OCI-M2 (cell line): ENCODE data around the gene DOCK4.

ENCODE experiments used
- DNase-seq: peaks from one replicate; lab custom pipeline; 2025; ENCODE audit not compliant: unreplicated experiment; lab: John Stamatoyannopoulos, UW

Gene DOCK4

GRCh38 chr7:111835066-111835465 lies 371.1 kb downstream of the DOCK4 start:
- no peak for DNase-seq

GRCh38 chr7:111834367-111834766 lies 371.8 kb downstream of the DOCK4 start:
- no peak for DNase-seq

GRCh38 chr7:111833466-111833865 lies 372.7 kb downstream of the DOCK4 start:
- DNase-seq, result no peak

GRCh38 chr7:111832174-111832573 lies 374.0 kb downstream of the DOCK4 start:
- DNase-seq, result no peak

- DNase-seq, result no peak
Observed at GRCh38 chr7:111829221-111829620, 377.0 kb downstream of the DOCK4 start.

GRCh38 chr7:111827863-111828504 lies 378.2 kb downstream of the DOCK4 start:
- DNase-seq, result no peak

GRCh38 chr7:111825046-111825445 lies 381.2 kb downstream of the DOCK4 start:
- DNase-seq, result no peak

GRCh38 chr7:111823826-111824225 lies 382.4 kb downstream of the DOCK4 start:
- no peak for DNase-seq

- DNase-seq, result no peak
Observed at GRCh38 chr7:111821046-111821445, 385.2 kb downstream of the DOCK4 start.

- no peak for DNase-seq
Observed at GRCh38 chr7:111820621-111821020, 385.6 kb downstream of the DOCK4 start.

GRCh38 chr7:111820121-111820520 lies 386.1 kb downstream of the DOCK4 start:
- no peak for DNase-seq

GRCh38 chr7:111815354-111815753 lies 390.8 kb downstream of the DOCK4 start:
- DNase-seq, result no peak

GRCh38 chr7:111813306-111813705 lies 392.9 kb downstream of the DOCK4 start:
- no peak for DNase-seq

GRCh38 chr7:111806232-111806631 lies 400.0 kb downstream of the DOCK4 start:
- no peak for DNase-seq

GRCh38 chr7:111803015-111803758 lies 403.0 kb downstream of the DOCK4 start:
- DNase-seq, result no peak

- no peak for DNase-seq
Observed at GRCh38 chr7:111802194-111802772, 403.9 kb downstream of the DOCK4 start.

- no peak for DNase-seq
Observed at GRCh38 chr7:111801277-111801676, 404.9 kb downstream of the DOCK4 start.

GRCh38 chr7:111796671-111797070 lies 409.5 kb downstream of the DOCK4 start:
- DNase-seq, result no peak

- DNase-seq, result no peak
Observed at GRCh38 chr7:111789870-111790269, 416.3 kb downstream of the DOCK4 start.

- no peak for DNase-seq
Observed at GRCh38 chr7:111789048-111789320, 417.2 kb downstream of the DOCK4 start.

- no peak for DNase-seq
Observed at GRCh38 chr7:111788286-111789047, 417.7 kb downstream of the DOCK4 start.

- DNase-seq, result no peak
Observed at GRCh38 chr7:111787741-111788140, 418.5 kb downstream of the DOCK4 start.
